OCI-LY7 (cell line): ENCODE results near the gene FRRS1L. TPM values are rescaled to one million over a fixed set of nuclear protein-coding genes. Genes with fewer than 3 reads are reported as not detected.
"Not testable (repeated sequence)": the region's sequence is repeated elsewhere in the genome, so short reads cannot be mapped to it uniquely, and the experiment has no call there.

Experiments used
- BruUV-seq: library from RNA; stranded (reverse); fragments of 400-500 nt; replicated peaks from 2 replicates; lab custom pipeline; 2021; lab: Mats Ljungman, UMichigan
- CTCF ChIA-PET: fragments of 300-600 bp; sonication (Branson Sonifier 250); formaldehyde crosslinking; loops from one replicate; lab custom pipeline; 2022; ENCODE audit warnings: antibody characterized with exemption; ENCODE audit not compliant: unreplicated experiment; lab: Charles Lee
- POLR2A ChIA-PET: fragments of 300-600 bp; sonication (Branson Sonifier 250); formaldehyde crosslinking; loops from one replicate; lab custom pipeline; 2022; ENCODE audit warnings: antibody characterized with exemption; lab: Charles Lee
- DNase-seq: peaks from one replicate; pipeline ENCODE4 v3.0.0-alpha.2; 2015; ENCODE audit warnings: low spot score
- H2AFZ ChIP-seq: fragments of 200-600 bp; sonication (generic), shearing (Covaris generic); 2 replicates; pipeline ENCODE4 v1.6.1; 2014; ENCODE audit warnings: mild to moderate bottlenecking, antibody characterized with exemption, low read length, moderate library complexity
- H3K27ac ChIP-seq: fragments of 200-600 bp; sonication (generic); 2 replicates; pipeline ENCODE4 v1.5.1; 2014; ENCODE audit warnings: mixed run types, low read depth, mild to moderate bottlenecking, moderate library complexity, low read length, inconsistent platforms; ENCODE audit not compliant: poor library complexity, severe bottlenecking
- H3K36me3 ChIP-seq: fragments of 200-600 bp; sonication (generic); 2 replicates; pipeline ENCODE4 v1.6.1; 2014; ENCODE audit warnings: mild to moderate bottlenecking, antibody characterized with exemption, low read length, moderate library complexity, mixed read lengths; ENCODE audit not compliant: insufficient read depth
- H3K4me1 ChIP-seq: fragments of 200-600 bp; sonication (generic); 2 replicates; pipeline ENCODE4 v1.5.1; 2014; ENCODE audit warnings: mild to moderate bottlenecking, low read length; ENCODE audit not compliant: insufficient read depth, poor library complexity, severe bottlenecking
- H3K4me2 ChIP-seq: fragments of 200-600 bp; sonication (generic); 2 replicates; pipeline ENCODE4 v1.6.1; 2014; ENCODE audit warnings: mild to moderate bottlenecking, low read length
- H3K4me3 ChIP-seq: fragments of 200-600 bp; sonication (generic); 2 replicates; pipeline ENCODE4 v1.5.1; 2014; ENCODE audit warnings: mild to moderate bottlenecking, low read depth, low read length; ENCODE audit not compliant: poor library complexity, severe bottlenecking
- H3K79me2 ChIP-seq: fragments of 200-600 bp; sonication (generic); 2 replicates; pipeline ENCODE4 v1.6.1; 2016; ENCODE audit warnings: low read depth, mild to moderate bottlenecking, low read length, moderate library complexity, mixed read lengths; ENCODE audit not compliant: insufficient read depth
- H3K9me2 ChIP-seq: fragments of 200-600 bp; sonication (generic); 2 replicates; pipeline ENCODE4 v1.6.1; 2016; ENCODE audit warnings: mild to moderate bottlenecking, low read length, mixed read lengths; ENCODE audit not compliant: insufficient read depth
- H3K9me3 ChIP-seq: fragments of 200-600 bp; sonication (generic); 2 replicates; pipeline ENCODE4 v1.6.1; 2014; ENCODE audit warnings: mild to moderate bottlenecking, mixed run types, low read length, mixed read lengths
- H4K20me1 ChIP-seq: fragments of 200-600 bp; sonication (generic); 2 replicates; pipeline ENCODE4 v1.6.1; 2014; ENCODE audit warnings: mild to moderate bottlenecking, antibody characterized with exemption, low read length, moderate library complexity, mixed read lengths; ENCODE audit not compliant: insufficient read depth
- EZH2phosphoT487 ChIP-seq: fragments of 200-600 bp; sonication (generic); IDR thresholded peaks from 2 replicates; pipeline ENCODE4 v1.6.1; 2018; ENCODE audit warnings: low read depth, borderline replicate concordance, mild to moderate bottlenecking, mixed run types, antibody characterized with exemption, low read length, moderate library complexity, mixed read lengths
- intact Hi-C: fragments of 100-400 bp; cut with micrococcal nuclease; formaldehyde crosslinking; loops from one replicate; pipeline ENCODE4 v1.10.0; 2022; ENCODE audit not compliant: unreplicated experiment
- total RNA-seq, 2 experiments: library from RNA; depleted of rRNA in 1 of 2; stranded (reverse); fragments of >200 nt in 1 of 2; shearing (Covaris generic) in 1 of 2; gene quantifications; 2 replicates each; pipeline ENCODE4 v1.2.3, GENCODE V29; 2014 to 2022
- TF ChIP-seq, protein P1 (sequence below): fragments of 200-600 bp; sonication (generic); conservative IDR thresholded peaks from 2 replicates; pipeline ENCODE4 v1.5.1; 2014; ENCODE audit warnings: mild to moderate bottlenecking, antibody characterized with exemption, low read length, moderate library complexity, mixed read lengths

FRRS1L gene
- total RNA-seq, 2 experiments from 2014 or later: not detected

DNA sequence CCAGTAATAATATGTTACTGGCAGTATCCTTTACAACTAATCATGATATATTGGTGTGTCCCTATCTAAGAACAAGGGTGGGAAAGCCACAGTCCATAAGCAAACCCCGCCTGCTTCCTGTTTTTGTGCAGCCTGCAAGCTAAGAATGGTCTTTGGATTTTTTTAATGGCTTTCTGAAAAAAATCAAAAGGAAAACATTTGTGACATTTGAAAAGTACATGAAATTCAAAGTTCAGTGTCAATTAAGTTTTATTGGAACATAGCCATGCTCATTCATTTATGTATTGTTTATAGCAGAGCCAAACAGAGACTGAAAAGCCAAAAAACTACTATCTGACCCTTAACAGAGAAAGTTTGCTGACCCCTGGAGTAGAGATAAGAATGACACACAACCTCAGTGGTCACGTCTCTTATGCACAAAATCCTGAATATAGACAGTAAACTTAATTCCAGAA, 34.5 kb downstream of the FRRS1L start:
- CTCF ChIA-PET: no interaction called here

DNA sequence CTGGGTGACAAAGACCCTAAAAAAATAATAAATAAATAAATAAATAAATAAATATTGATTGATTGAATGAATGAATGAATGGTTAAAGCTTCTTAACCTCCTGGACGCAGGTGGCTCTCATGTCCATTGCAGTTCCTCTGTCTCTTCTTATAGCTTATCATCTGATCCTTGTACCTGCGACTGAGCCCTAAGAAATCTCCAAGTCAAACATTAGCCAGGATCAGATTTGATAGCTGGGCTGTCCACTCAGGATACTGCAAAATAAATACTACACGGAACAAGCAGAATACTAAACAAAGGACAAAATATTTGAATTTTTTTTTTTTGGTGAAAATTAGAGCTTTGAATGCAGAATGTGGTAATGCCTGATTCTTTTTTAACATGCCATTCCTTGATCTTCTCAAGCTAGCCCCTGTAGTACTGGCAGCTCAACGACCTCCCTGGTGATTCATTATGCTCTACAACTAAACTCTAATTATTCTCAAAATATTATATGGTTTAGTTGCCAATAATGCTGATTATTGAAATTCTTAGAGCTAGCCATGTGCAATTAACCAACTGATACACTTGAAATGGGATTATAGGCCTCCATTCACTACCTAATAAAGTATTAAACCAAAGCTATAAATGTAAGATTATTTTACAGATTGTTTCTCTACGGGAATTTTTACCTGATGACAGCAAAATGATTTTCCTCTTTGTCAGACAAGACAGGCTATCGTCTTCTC, 37.4 kb downstream of the FRRS1L start:
- Histone ChIP-seq H3K9me3 (no peaks in the 10 kb centered on the region), H4K20me1 (no peaks in the 10 kb centered on the region), H3K27ac (no peak overlapping the region), H3K9me2 (no peaks in the 10 kb centered on the region), H3K79me2 (no peaks in the 10 kb centered on the region), H3K36me3 (no peaks in the 10 kb centered on the region), H3K4me3 (no peak overlapping the region), H3K4me1 (no peaks in the 10 kb centered on the region), H3K4me2 (no peak overlapping the region), H2AFZ (no peak overlapping the region)
- DNase-seq: no peak
- intact Hi-C loops: no loop called here
- ChIA-PET CTCF (no interaction called here), POLR2A (interaction anchor here (0.8 kb wide), 1 partner anchor 11 kb away, joined by 3 read pairs; no protein-coding TSS in a partner anchor)
- no peak for TF ChIP-seq EZH2phosphoT487
- TF ChIP-seq, protein P1, sequence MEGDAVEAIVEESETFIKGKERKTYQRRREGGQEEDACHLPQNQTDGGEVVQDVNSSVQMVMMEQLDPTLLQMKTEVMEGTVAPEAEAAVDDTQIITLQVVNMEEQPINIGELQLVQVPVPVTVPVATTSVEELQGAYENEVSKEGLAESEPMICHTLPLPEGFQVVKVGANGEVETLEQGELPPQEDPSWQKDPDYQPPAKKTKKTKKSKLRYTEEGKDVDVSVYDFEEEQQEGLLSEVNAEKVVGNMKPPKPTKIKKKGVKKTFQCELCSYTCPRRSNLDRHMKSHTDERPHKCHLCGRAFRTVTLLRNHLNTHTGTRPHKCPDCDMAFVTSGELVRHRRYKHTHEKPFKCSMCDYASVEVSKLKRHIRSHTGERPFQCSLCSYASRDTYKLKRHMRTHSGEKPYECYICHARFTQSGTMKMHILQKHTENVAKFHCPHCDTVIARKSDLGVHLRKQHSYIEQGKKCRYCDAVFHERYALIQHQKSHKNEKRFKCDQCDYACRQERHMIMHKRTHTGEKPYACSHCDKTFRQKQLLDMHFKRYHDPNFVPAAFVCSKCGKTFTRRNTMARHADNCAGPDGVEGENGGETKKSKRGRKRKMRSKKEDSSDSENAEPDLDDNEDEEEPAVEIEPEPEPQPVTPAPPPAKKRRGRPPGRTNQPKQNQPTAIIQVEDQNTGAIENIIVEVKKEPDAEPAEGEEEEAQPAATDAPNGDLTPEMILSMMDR: no peak
- no TSS peak for BruUV-seq

More for the DNA sequence above, 34.5 kb downstream of the FRRS1L start:
- H3K79me2 ChIP-seq: no peaks in the 10 kb centered on the region
- no peaks in the 10 kb centered on the region for H3K36me3 ChIP-seq
- H3K9me3 ChIP-seq: no peaks in the 10 kb centered on the region
- H3K27ac ChIP-seq: no peak overlapping the region
- no peaks in the 10 kb centered on the region for H3K9me2 ChIP-seq
- no peak for TF ChIP-seq EZH2phosphoT487
- H3K4me2 ChIP-seq: no peak overlapping the region
- intact Hi-C loops: no loop called here
- no peaks in the 10 kb centered on the region for H4K20me1 ChIP-seq
- no peaks in the 10 kb centered on the region for H3K4me1 ChIP-seq
- DNase-seq: no peak
- POLR2A ChIA-PET: no interaction called here
- H3K4me3 ChIP-seq: no peak overlapping the region
- BruUV-seq: no TSS peak
- H2AFZ ChIP-seq: no peak overlapping the region

DNA sequence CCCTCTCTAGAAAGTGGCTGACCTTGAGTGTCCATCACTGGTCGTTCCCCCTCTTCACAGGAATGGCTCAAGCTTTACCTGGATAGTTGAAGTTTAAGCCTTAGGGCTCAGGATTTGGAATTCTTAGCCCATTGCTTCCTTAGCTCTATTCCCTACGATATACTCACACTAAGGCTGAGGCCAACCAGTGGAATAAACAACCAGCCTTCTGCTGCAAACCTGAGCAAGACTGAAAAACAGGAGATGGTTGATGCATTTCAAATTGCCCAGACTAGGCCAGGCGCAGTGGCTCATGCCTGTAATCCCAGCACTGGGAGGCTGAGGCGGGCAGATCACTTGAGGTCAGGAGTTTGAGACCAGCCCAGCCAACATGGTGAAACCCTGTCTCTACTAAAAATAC, 40.4 kb downstream of the FRRS1L start:
- DNase-seq, H4K20me1 ChIP-seq, CTCF ChIA-PET, H2AFZ ChIP-seq, BruUV-seq, intact Hi-C loops, H3K9me2 ChIP-seq, H3K36me3 ChIP-seq, H3K79me2 ChIP-seq, H3K4me3 ChIP-seq, H3K9me3 ChIP-seq, H3K4me2 ChIP-seq, H3K27ac ChIP-seq: not testable (repeated sequence)
- H3K4me1 ChIP-seq: peaks cover 10% of the 10 kb centered on the region
- POLR2A ChIA-PET: interaction anchor here (0.9 kb wide), 1 partner anchor 17 kb away, joined by 3 read pairs; no protein-coding TSS in a partner anchor
